Measurements from ENCODE around the gene ZNF766. TPM values are rescaled to one million over a fixed set of nuclear protein-coding genes. Genes with fewer than 3 reads are reported as not detected.

ZNF766 gene
- total RNA-seq, 1 donor from 2014 or later, result 24.1 TPM

DNA sequence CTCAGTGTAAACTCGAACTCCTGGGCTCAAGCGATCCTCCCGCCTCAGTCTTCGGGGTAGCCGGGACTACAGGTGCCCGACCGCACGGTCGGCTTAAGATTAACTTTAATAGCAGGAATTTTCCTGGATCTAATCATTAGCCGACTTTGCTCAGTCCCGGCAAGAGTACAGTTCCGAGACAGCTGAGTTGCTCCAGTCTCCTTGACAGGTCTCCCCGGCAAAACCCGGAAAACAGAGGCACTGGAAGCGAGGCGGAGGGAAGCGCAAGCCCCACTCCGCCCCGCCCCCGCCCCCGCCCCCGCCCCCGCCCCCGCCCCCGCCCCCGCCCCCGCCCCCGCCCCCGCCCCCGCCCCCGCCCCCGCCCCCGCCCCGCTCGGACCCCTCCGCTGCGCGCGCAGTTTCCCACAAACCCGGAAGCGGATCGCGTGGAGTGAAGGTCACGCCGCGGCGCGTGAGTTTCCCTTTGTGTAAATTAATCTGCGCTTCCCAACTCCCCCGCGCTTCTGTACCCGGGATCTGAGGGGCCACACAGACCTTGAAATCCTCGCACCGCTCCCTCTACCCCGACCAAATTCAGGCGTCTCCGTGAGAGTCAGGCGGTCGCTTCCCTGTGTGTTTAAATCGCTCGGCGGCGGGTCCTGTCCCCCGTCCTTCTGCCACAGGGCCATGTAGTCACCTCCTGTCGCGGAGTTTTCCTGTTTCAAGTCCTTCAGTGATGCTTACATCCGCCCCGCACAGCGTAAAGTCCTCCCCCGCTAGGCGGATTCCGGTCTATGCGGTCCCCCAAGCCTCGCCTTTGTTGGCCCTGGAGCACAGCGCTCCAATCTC is 27.6 kb downstream of the ZNF766 start, which contains the start of gene ZNF480:
Gene ZNF480 (plus strand): TSS at position 397 of the 828 bp plus-strand sequence. CDS start 3,244 bp downstream, outside the sequence.
- Mint-ChIP-seq H3K27me3 (peaks cover 3% of the 10 kb centered on the region), H3K27ac (peak within 1 kb of the TSS; percentile 94), H3K4me1 (ENCODE audit: unreplicated experiment) (peaks cover 15% of the 10 kb centered on the region), H3K9me3 (peaks cover 11% of the 10 kb centered on the region), H3K36me3 (peaks cover 59% of the 10 kb centered on the region), H3K4me3 (peak within 1 kb of the TSS; percentile 94)
- peak; percentile 44 for TF ChIP-seq CTCF (conservative IDR thresholded peaks at IDR 0.05)
- peak; percentile 78 for DNase-seq (ENCODE audit: extremely low spot score, unreplicated experiment)

- Mint-ChIP-seq H3K27me3 (peaks cover 3% of the 10 kb centered on the region), H3K9me3 (peaks cover 5% of the 10 kb centered on the region), H3K27ac (peak overlapping the region; percentile 94), H3K4me3 (peak overlapping the region; percentile 94), H3K36me3 (peaks cover 61% of the 10 kb centered on the region), H3K4me1 (ENCODE audit: unreplicated experiment) (peaks cover 15% of the 10 kb centered on the region)
- DNase-seq (ENCODE audit: extremely low spot score, unreplicated experiment), result no peak
- no peak for TF ChIP-seq CTCF (conservative IDR thresholded peaks at IDR 0.05)
These were observed 28.4 kb downstream of the ZNF766 start for GRCh38 chr19:52297601-52298364.

GRCh38 chr19:52307275-52307674 is 37.9 kb downstream of the ZNF766 start:
- no peak overlapping the region for H3K4me3 Mint-ChIP-seq
- TF ChIP-seq CTCF (conservative IDR thresholded peaks at IDR 0.05), result no peak
- H3K4me1 Mint-ChIP-seq (ENCODE audit: unreplicated experiment), result no peaks in the 10 kb centered on the region
- no peak for DNase-seq (ENCODE audit: extremely low spot score, unreplicated experiment)
- H3K9me3 Mint-ChIP-seq, result peaks cover 25% of the 10 kb centered on the region
- H3K36me3 Mint-ChIP-seq, result peaks cover 75% of the 10 kb centered on the region
- H3K27me3 Mint-ChIP-seq, result no peaks in the 10 kb centered on the region
- no peak overlapping the region for H3K27ac Mint-ChIP-seq

GRCh38 chr19:52322429-52322828 is 53.0 kb downstream of the ZNF766 start:
- peaks cover 42% of the 10 kb centered on the region for H3K9me3 Mint-ChIP-seq
- H3K4me1 Mint-ChIP-seq (ENCODE audit: unreplicated experiment), result no peaks in the 10 kb centered on the region
- no peak for DNase-seq (ENCODE audit: extremely low spot score, unreplicated experiment)
- no peak overlapping the region for H3K4me3 Mint-ChIP-seq
- no peak for TF ChIP-seq CTCF (conservative IDR thresholded peaks at IDR 0.05)
- H3K27ac Mint-ChIP-seq, result no peak overlapping the region
- H3K27me3 Mint-ChIP-seq, result no peaks in the 10 kb centered on the region
- H3K36me3 Mint-ChIP-seq, result peaks cover 79% of the 10 kb centered on the region

DNA sequence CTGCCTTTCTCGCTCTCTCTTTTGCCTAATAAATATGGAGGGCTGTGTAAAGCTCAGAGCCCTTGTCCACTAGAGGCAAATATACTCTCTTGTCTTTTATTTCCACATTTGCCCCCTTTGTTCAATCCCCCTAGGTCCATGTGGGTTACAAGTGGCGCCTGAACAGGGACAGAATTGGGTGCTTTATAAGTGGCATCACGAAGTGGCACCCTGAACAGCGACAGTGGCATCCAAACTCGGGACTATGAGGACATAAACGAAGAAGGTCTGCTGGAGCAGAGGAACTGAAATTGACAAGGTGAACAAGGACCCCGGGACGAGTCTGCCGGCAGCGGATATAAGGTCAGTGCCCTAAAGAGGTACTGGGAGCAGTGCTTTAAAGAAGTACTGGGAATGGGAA is 62.4 kb downstream of the ZNF766 start:
- DNase-seq (ENCODE audit: extremely low spot score, unreplicated experiment), result no peak
- H3K4me3 Mint-ChIP-seq, result no peak overlapping the region
- peaks cover 4% of the 10 kb centered on the region for H3K4me1 Mint-ChIP-seq (ENCODE audit: unreplicated experiment)
- H3K27ac Mint-ChIP-seq, result no peak overlapping the region
- H3K9me3 Mint-ChIP-seq, result peaks cover 4% of the 10 kb centered on the region
- TF ChIP-seq CTCF (conservative IDR thresholded peaks at IDR 0.05), result no peak
- H3K36me3 Mint-ChIP-seq, result peaks cover 13% of the 10 kb centered on the region
- no peaks in the 10 kb centered on the region for H3K27me3 Mint-ChIP-seq

All from type B pancreatic cell (in vitro differentiated cells).